Occipital lobe (tissue), 2 donors: Measurements from ENCODE around the gene SETBP1. TPM values are rescaled to one million over a fixed set of nuclear protein-coding genes. Genes with fewer than 3 reads are reported as not detected.

Experiments used
- DNase-seq: peaks from one replicate; lab custom pipeline; 2025; lab: John Stamatoyannopoulos, UW
- total RNA-seq: library from RNA; depleted of rRNA; stranded (reverse); fragments of >200 nt; gene quantifications from one replicate; pipeline ENCODE4 v1.2.3, GENCODE V29; 2014

Gene SETBP1
- total RNA-seq, 1 donor from 2014 or later: 52.3 TPM

GRCh38 chr18:44841221-44841620 is 160.5 kb downstream of the SETBP1 start:
- no peak for DNase-seq

GRCh38 chr18:44841752-44842587 is 161.3 kb downstream of the SETBP1 start:
- DNase-seq: no peak

GRCh38 chr18:44842588-44843412 is 162.1 kb downstream of the SETBP1 start:
- DNase-seq: no peak

- no peak for DNase-seq
These were observed 163.8 kb downstream of the SETBP1 start for GRCh38 chr18:44844486-44844885.

- no peak for DNase-seq
These were observed 165.8 kb downstream of the SETBP1 start for GRCh38 chr18:44846450-44846849.

- no peak for DNase-seq
These were observed 168.1 kb downstream of the SETBP1 start for GRCh38 chr18:44848644-44849335.

- DNase-seq: no peak
These were observed 168.7 kb downstream of the SETBP1 start for GRCh38 chr18:44849361-44849760.

GRCh38 chr18:44850001-44850400 is 169.3 kb downstream of the SETBP1 start:
- no peak for DNase-seq

GRCh38 chr18:44851856-44852621 is 171.4 kb downstream of the SETBP1 start:
- DNase-seq: no peak

GRCh38 chr18:44852818-44853217 is 172.1 kb downstream of the SETBP1 start:
- no peak for DNase-seq

- DNase-seq: no peak
These were observed 172.7 kb downstream of the SETBP1 start for GRCh38 chr18:44853430-44853829.

- no peak for DNase-seq
These were observed 175.0 kb downstream of the SETBP1 start for GRCh38 chr18:44855681-44856080.

- no peak for DNase-seq
These were observed 175.5 kb downstream of the SETBP1 start for GRCh38 chr18:44856157-44856556.

GRCh38 chr18:44857081-44857480 is 176.4 kb downstream of the SETBP1 start:
- DNase-seq: no peak

GRCh38 chr18:44857744-44858491 is 177.2 kb downstream of the SETBP1 start:
- DNase-seq: peak; percentile 11

GRCh38 chr18:44859263-44859662 is 178.6 kb downstream of the SETBP1 start:
- no peak for DNase-seq

GRCh38 chr18:44859751-44860439 is 179.2 kb downstream of the SETBP1 start:
- no peak for DNase-seq

- no peak for DNase-seq
These were observed 181.4 kb downstream of the SETBP1 start for GRCh38 chr18:44862112-44862511.

- DNase-seq: no peak
These were observed 185.4 kb downstream of the SETBP1 start for GRCh38 chr18:44866103-44866502.

GRCh38 chr18:44869533-44869932 is 188.8 kb downstream of the SETBP1 start:
- DNase-seq: no peak
